HepG2 (cell line): ENCODE results near the gene TAF8. TPM values are rescaled to one million over a fixed set of nuclear protein-coding genes. Genes with fewer than 3 reads are reported as not detected.
A peak's percentile ranks its signal among the peaks of the same experiment; 100 is the strongest.

Experiments
- CREBL2 ChIP-seq: sonication (generic); formaldehyde crosslinking; IDR thresholded peaks from 2 replicates; pipeline ENCODE4 v1.8.1; 2023; ENCODE audit warnings: missing genetic modification reagents, mild to moderate bottlenecking, borderline replicate concordance
- FOXA3 ChIP-seq: IDR thresholded peaks from 2 replicates; pipeline ENCODE4 v1.6.1; 2016; ENCODE audit warnings: missing genetic modification reagents, missing compliant biosample characterization
- HMGA1 ChIP-seq: sonication (generic); formaldehyde crosslinking; conservative IDR thresholded peaks from 2 replicates; pipeline ENCODE4 v1.4.0; 2020; ENCODE audit warnings: missing genetic modification reagents
- HOXA3 ChIP-seq: sonication (generic); formaldehyde crosslinking; IDR thresholded peaks from 2 replicates; pipeline ENCODE4 v1.5.0; 2020; ENCODE audit warnings: missing genetic modification reagents
- ISX ChIP-seq: sonication (generic); formaldehyde crosslinking; conservative IDR thresholded peaks from 2 replicates; pipeline ENCODE4 v1.5.0; 2020; ENCODE audit warnings: missing genetic modification reagents
- LBX2 ChIP-seq: sonication (generic); formaldehyde crosslinking; IDR thresholded peaks from 2 replicates; pipeline ENCODE4 v1.5.0; 2020; ENCODE audit warnings: missing genetic modification reagents, mild to moderate bottlenecking, borderline replicate concordance
- MLLT10 ChIP-seq: sonication (generic); formaldehyde crosslinking; IDR thresholded peaks from 2 replicates; pipeline ENCODE4 v1.4.0; 2020; ENCODE audit warnings: missing genetic modification reagents
- NR2F1 ChIP-seq, 2 experiments: fragments of 450-650 bp in 1 of 2; formaldehyde crosslinking in 1 of 2; IDR thresholded peaks; 2 replicates each; pipeline versions ENCODE4 v1.5.0 to v1.6.1; 2016 to 2020; ENCODE audit warnings: mild to moderate bottlenecking in 1 of 2, missing compliant biosample characterization in 1 of 2, missing genetic modification reagents in 1 of 2, moderate library complexity in 1 of 2
- PHF20 ChIP-seq: sonication (generic); formaldehyde crosslinking; IDR thresholded peaks from 2 replicates; pipeline ENCODE4 v1.5.0; 2020; ENCODE audit warnings: mild to moderate bottlenecking, missing genetic modification reagents
- POGZ ChIP-seq: sonication (generic); formaldehyde crosslinking; IDR thresholded peaks from 2 replicates; pipeline ENCODE4 v1.4.0; 2020; ENCODE audit warnings: mild to moderate bottlenecking, missing genetic modification reagents
- PPARG ChIP-seq: conservative IDR thresholded peaks from 2 replicates; pipeline ENCODE4 v1.6.1; 2016; ENCODE audit warnings: missing biosample characterization, missing genetic modification reagents
- SSRP1 ChIP-seq: IDR thresholded peaks from 2 replicates; pipeline ENCODE4 v1.6.1; 2016; ENCODE audit warnings: control low read depth
- SUZ12 ChIP-seq: fragments of 150-350 bp; IDR thresholded peaks from 2 replicates; pipeline ENCODE4 v1.6.1; 2014; ENCODE audit warnings: low read depth, low read length
- ZKSCAN8 ChIP-seq: IDR thresholded peaks from 2 replicates; pipeline ENCODE4 v1.6.1; 2016; ENCODE audit warnings: borderline replicate concordance, missing genetic modification reagents, missing compliant biosample characterization
- ZNF3 ChIP-seq: IDR thresholded peaks from 2 replicates; pipeline ENCODE4 v1.7.0; 2017; ENCODE audit warnings: inconsistent platforms
- ZNF329 ChIP-seq: sonication (generic); formaldehyde crosslinking; IDR thresholded peaks from 2 replicates; pipeline ENCODE4 v1.9.0; 2021; ENCODE audit warnings: low read depth, mild to moderate bottlenecking, missing genetic modification reagents
- ZNF383 ChIP-seq: sonication (generic); formaldehyde crosslinking; IDR thresholded peaks from 2 replicates; pipeline ENCODE4 v1.4.0; 2020; ENCODE audit warnings: missing genetic modification reagents, mild to moderate bottlenecking, borderline replicate concordance
- ZNF512B ChIP-seq: sonication (generic); formaldehyde crosslinking; IDR thresholded peaks from 2 replicates; pipeline ENCODE4 v1.5.1; 2020; ENCODE audit warnings: missing genetic modification reagents, mild to moderate bottlenecking, borderline replicate concordance
- ZNF609 ChIP-seq: sonication (generic); formaldehyde crosslinking; IDR thresholded peaks from 2 replicates; pipeline ENCODE4 v1.4.0; 2020; ENCODE audit warnings: mild to moderate bottlenecking, missing genetic modification reagents, borderline replicate concordance
- ZNF737 ChIP-seq: sonication (generic); formaldehyde crosslinking; IDR thresholded peaks from 2 replicates; pipeline ENCODE4 v1.5.0; 2020; ENCODE audit warnings: missing genetic modification reagents, mild to moderate bottlenecking, borderline replicate concordance
- ZNF777 ChIP-seq: sonication (generic); formaldehyde crosslinking; IDR thresholded peaks from 2 replicates; pipeline ENCODE4 v1.4.0; 2020; ENCODE audit warnings: missing genetic modification reagents
- ZNF841 ChIP-seq: sonication (generic); formaldehyde crosslinking; IDR thresholded peaks from 2 replicates; pipeline ENCODE4 v1.8.1; 2023; ENCODE audit warnings: missing genetic modification reagents, borderline replicate concordance
- ZSCAN22 ChIP-seq: sonication (generic); formaldehyde crosslinking; IDR thresholded peaks from 2 replicates; pipeline ENCODE4 v1.4.0; 2020; ENCODE audit warnings: mild to moderate bottlenecking, missing genetic modification reagents
- polyA plus RNA-seq, 8 experiments: library from polyadenylated mRNA; depleted of rRNA in 3 of 8; stranded (reverse) in 7 of 8; unstranded in 1 of 8; fragments of >200 nt; fragmentation: Illumina TruSeq in 4 of 8; extraction: Trizol in 4 of 8; gene quantifications; 2 replicates each; pipeline versions ENCODE4 v1.2.1 to v1.2.3, GENCODE V29; 2011 to 2016; ENCODE audit warnings: low read depth in 4 of 8, missing spikeins in 1 of 8, mixed read lengths in 1 of 8; ENCODE audit not compliant: insufficient read depth in 1 of 8
- total RNA-seq, 5 experiments: library from RNA; depleted of rRNA; stranded (reverse); fragments of >200 nt; fragmentation: Illumina TruSeq; extraction: Trizol; gene quantifications; 2 replicates each; pipeline ENCODE4 v1.2.3, GENCODE V29; 2016; ENCODE audit warnings: low read depth in 1 of 5

The TAF8 gene
- total and polyA plus RNA-seq, 2 of the 13 experiments (the other 11 are each of a cell fraction or from before 2014, with no cell fraction given), result 25.2 to 25.8 TPM

- TF ChIP-seq FOXA3 (CRISPR knock-in tag) (peak; percentile 61), SSRP1 (peak; percentile 87; the same call in 1 of the 2 replicates), CREBL2 (CRISPR knock-in tag) (no peak), ZNF512B (CRISPR knock-in tag) (no peak), ZKSCAN8 (peak; percentile 73; the same call in 1 of the 2 replicates), PPARG (CRISPR knock-in tag) (peak; percentile 40; the same call in 1 of the 2 replicates), NR2F1 (CRISPR knock-in tag; IDR thresholded peaks at IDR 0.05) (no peak), ZNF777 (CRISPR knock-in tag) (no peak), HOXA3 (CRISPR knock-in tag) (peak; percentile 45; the same call in 1 of the 2 replicates), ZNF609 (CRISPR knock-in tag) (no peak), ZNF383 (no peak), ZNF329 (no peak), ZNF3 (no peak), PHF20 (CRISPR knock-in tag) (0 out of 2 replicates have a peak, but pooled peaks have one; percentile 32), LBX2 (CRISPR knock-in tag) (no peak), MLLT10 (CRISPR knock-in tag) (no peak), HMGA1 (no peak), SUZ12 (peak; percentile 25; the same call in 1 of the 2 replicates), POGZ (CRISPR knock-in tag) (no peak), ZSCAN22 (CRISPR knock-in tag) (no peak), ZNF841 (CRISPR knock-in tag) (no peak), ISX (CRISPR knock-in tag) (no peak), ZNF737 (CRISPR knock-in tag) (no peak)
Measured at GRCh38 chr6:42043787-42044475, 6.4 kb upstream of the TAF8 start (continued).
